ENCODE results near the gene LRRC8B. TPM values are rescaled to one million over a fixed set of nuclear protein-coding genes. Genes with fewer than 3 reads are reported as not detected.

The LRRC8B gene
- total and polyA plus RNA-seq, 2 donors from 2014 or later: 2.4 to 15.1 TPM

DNA sequence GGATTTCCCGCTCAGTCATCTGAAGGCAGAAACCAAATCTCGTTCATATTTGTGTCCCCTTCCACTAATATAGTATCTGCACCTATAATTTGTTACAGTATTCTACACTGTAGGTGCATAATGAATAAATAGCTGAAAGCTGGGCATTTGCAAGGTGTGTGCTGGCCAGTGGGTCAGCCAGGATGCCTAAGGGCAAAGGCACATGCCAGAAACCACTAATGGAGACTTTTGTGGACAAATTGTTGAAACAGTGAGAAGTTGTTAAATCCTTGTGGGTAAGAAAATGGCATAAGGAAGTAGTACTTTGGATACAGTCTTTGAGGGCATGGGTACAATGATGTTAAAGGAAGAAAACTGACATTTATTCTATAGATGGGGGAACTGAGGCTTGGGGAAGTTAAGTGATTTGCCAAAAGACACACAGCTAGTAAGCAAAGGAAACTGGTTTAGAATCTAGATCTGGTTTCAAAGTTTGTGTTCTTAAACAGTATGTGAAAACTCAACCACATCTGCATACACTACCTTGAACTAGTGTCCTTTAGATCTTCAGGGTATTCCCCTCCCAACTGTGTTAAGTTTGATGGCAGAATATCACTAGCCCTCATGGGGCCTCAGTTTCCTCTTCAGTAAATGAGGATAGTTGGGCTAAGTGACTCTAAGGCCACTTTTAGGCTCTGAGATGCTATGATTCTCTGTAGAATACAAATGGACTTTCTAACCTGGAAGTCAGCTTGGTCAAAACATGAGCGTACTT, 81.8 kb downstream of the LRRC8B start:
- intact Hi-C loops (cut with DNase I): no loop called here
- TF ChIP-seq, protein P1, sequence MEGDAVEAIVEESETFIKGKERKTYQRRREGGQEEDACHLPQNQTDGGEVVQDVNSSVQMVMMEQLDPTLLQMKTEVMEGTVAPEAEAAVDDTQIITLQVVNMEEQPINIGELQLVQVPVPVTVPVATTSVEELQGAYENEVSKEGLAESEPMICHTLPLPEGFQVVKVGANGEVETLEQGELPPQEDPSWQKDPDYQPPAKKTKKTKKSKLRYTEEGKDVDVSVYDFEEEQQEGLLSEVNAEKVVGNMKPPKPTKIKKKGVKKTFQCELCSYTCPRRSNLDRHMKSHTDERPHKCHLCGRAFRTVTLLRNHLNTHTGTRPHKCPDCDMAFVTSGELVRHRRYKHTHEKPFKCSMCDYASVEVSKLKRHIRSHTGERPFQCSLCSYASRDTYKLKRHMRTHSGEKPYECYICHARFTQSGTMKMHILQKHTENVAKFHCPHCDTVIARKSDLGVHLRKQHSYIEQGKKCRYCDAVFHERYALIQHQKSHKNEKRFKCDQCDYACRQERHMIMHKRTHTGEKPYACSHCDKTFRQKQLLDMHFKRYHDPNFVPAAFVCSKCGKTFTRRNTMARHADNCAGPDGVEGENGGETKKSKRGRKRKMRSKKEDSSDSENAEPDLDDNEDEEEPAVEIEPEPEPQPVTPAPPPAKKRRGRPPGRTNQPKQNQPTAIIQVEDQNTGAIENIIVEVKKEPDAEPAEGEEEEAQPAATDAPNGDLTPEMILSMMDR (IDR thresholded peaks at IDR 0.05; ENCODE audit: borderline replicate concordance, extremely low read depth, insufficient read depth): no peak
- no peak for DNase-seq
- Histone ChIP-seq H3K9ac (ENCODE audit: low read length in 3 of 3) (no peak overlapping the region), H3K36me3 (ENCODE audit: control insufficient read depth in 2 of 3, insufficient read depth in 3 of 3, low read length in 3 of 3) (no peaks in the 10 kb centered on the region), H3K9me3 (ENCODE audit: control insufficient read depth in 2 of 3, insufficient read depth in 1 of 3, low read length in 3 of 3) (no peaks in the 10 kb centered on the region), H3K4me1 (ENCODE audit: control insufficient read depth in 2 of 3, insufficient read depth in 2 of 3, low read depth in 1 of 3, low read length in 3 of 3) (peaks cover 0 to 5% (median 0%) of the 10 kb centered on the region in 3 donors), H3K27me3 (ENCODE audit: control insufficient read depth, insufficient read depth, low read length) (no peaks in the 10 kb centered on the region), H3K27ac (ENCODE audit: low read depth in 2 of 2, low read length in 2 of 2) (no peak overlapping the region), H3K4me3 (ENCODE audit: low read length in 3 of 3) (no peak overlapping the region)
- FAIRE-seq: no peak

DNA sequence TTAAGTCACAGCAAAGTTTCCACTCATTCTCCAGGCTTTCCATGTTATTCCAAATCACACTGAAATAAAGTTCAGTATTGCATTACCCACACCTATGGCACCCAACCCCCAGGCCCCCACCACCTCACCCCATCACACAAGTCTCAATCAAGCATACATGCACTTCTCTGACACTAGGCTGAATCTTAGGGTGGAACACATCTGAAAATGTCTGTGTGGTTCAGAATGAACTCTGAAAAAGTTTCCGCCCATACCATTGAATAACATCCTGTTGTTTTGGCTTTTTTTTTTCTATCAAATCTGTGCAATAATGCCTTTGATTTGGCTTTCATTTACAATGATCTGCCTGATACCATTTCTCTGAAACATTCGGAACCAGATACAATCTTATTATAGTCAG, 82.5 kb downstream of the LRRC8B start:
- Histone ChIP-seq H3K4me3 (ENCODE audit: low read length in 3 of 3) (no peak overlapping the region), H3K9me3 (ENCODE audit: control insufficient read depth in 2 of 3, insufficient read depth in 1 of 3, low read length in 3 of 3) (no peaks in the 10 kb centered on the region), H3K27me3 (ENCODE audit: control insufficient read depth, insufficient read depth, low read length) (no peaks in the 10 kb centered on the region), H3K4me1 (ENCODE audit: control insufficient read depth in 2 of 3, insufficient read depth in 2 of 3, low read depth in 1 of 3, low read length in 3 of 3) (peaks cover 0 to 5% (median 0%) of the 10 kb centered on the region in 3 donors), H3K9ac (ENCODE audit: low read length in 3 of 3) (no peak overlapping the region), H3K27ac (ENCODE audit: low read depth in 2 of 2, low read length in 2 of 2) (no peak overlapping the region), H3K36me3 (ENCODE audit: control insufficient read depth in 2 of 3, insufficient read depth in 3 of 3, low read length in 3 of 3) (no peaks in the 10 kb centered on the region)
- DNase-seq: no peak
- TF ChIP-seq, protein P1 (IDR thresholded peaks at IDR 0.05; ENCODE audit: borderline replicate concordance, extremely low read depth, insufficient read depth): no peak
- no peak for FAIRE-seq
- intact Hi-C loops (cut with DNase I): no loop called here

DNA sequence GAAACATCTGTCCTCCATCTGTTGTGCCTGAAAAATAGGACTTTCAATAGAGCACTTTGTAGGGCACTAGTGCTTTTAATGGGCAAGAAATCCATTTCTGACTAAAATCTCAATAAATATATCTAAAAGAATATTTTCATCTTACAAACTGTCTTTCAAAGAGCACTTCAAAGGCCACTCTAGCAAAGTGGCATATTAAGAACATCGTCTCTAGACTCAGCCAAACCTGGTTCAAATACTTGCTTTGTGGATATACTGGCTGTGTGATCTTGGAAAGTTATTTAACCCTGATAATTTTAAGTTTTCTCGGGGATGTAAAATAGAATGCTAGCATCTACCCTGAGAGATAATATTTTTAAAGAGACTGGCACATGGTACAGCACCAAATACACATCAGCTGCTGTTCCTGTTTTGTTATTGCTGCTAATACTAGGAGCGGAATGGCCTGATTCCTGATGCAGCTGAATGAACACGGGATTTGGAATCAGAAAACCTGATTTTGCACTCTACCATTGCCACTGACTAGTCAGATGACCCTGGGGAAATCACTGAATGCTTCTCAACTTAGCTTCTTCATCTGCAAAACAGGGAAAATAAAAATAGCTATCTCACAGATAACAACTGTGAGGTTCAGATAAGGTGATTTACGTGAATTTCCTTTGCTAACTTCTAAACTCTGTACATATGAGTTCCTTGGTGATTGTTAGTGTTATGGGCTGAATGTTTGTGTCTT, 83.1 kb downstream of the LRRC8B start:
- intact Hi-C loops (cut with DNase I): no loop called here
- TF ChIP-seq, protein P1 (IDR thresholded peaks at IDR 0.05; ENCODE audit: borderline replicate concordance, extremely low read depth, insufficient read depth): no peak
- no peaks in the 10 kb centered on the region for H3K9me3 ChIP-seq (ENCODE audit: control insufficient read depth in 2 of 3, insufficient read depth in 1 of 3, low read length in 3 of 3)
- H3K36me3 ChIP-seq (ENCODE audit: control insufficient read depth in 2 of 3, insufficient read depth in 3 of 3, low read length in 3 of 3): no peaks in the 10 kb centered on the region
- no peak overlapping the region for H3K9ac ChIP-seq (ENCODE audit: low read length in 3 of 3)
- H3K27ac ChIP-seq (ENCODE audit: low read depth in 2 of 2, low read length in 2 of 2): peak overlapping the region; percentile 8
- H3K4me3 ChIP-seq (ENCODE audit: low read length in 3 of 3): no peak overlapping the region
- H3K27me3 ChIP-seq (ENCODE audit: control insufficient read depth, insufficient read depth, low read length): no peaks in the 10 kb centered on the region
- FAIRE-seq: no peak
- DNase-seq: no peak
- H3K4me1 ChIP-seq (ENCODE audit: control insufficient read depth in 2 of 3, insufficient read depth in 2 of 3, low read depth in 1 of 3, low read length in 3 of 3): peaks cover 0 to 5% (median 0%) of the 10 kb centered on the region in 3 donors

Measured in kidney (tissue), 14 donors.